Myometrial cell (primary cell): ENCODE data around the gene AMZ1. TPM values are rescaled to one million over a fixed set of nuclear protein-coding genes. Genes with fewer than 3 reads are reported as not detected.

Experiments used
- total RNA-seq: library from RNA; depleted of rRNA; stranded (reverse); fragments of >200 nt; gene quantifications from 2 replicates; pipeline ENCODE4 v1.2.3, GENCODE V29; 2015

The AMZ1 gene
- 1.2 and 1.7 TPM in 2 replicates for total RNA-seq

GRCh38 chr7:2687881-2688318 is at the start of gene AMZ1:
TSS of gene AMZ1 (plus strand) at chr7:2688202. CDS start at chr7:2700452, 12,250 bp downstream.

Other genes starting within 250 kb of the AMZ1 start
- gene GRIFIN, start 211.8 kb upstream of the AMZ1 start, total RNA-seq: not detected in 2 replicates
- gene LFNG, start 168.4 kb upstream of the AMZ1 start, total RNA-seq: 3.5 and 7.8 TPM in 2 replicates
- gene BRAT1, start 132.7 kb upstream of the AMZ1 start, total RNA-seq: 43.8 and 51.0 TPM in 2 replicates
- gene IQCE, start 129.2 kb upstream of the AMZ1 start, total RNA-seq: 15.3 and 22.5 TPM in 2 replicates
- gene TTYH3, start 56.2 kb upstream of the AMZ1 start, total RNA-seq: 46.8 and 50.2 TPM in 2 replicates
- 38.3 and 42.7 TPM in 2 replicates for gene GNA12, start 156.1 kb downstream of the AMZ1 start, total RNA-seq